ENCODE measurements around the gene TBRG4.

Gene TBRG4

GRCh38 chr7:45050198-45050597, 61.3 kb downstream of the TBRG4 start:
- no peak for DNase-seq
